NCI-H128 (cell line): ENCODE results near the gene PAEP.
"Not testable (repeated sequence)": the region's sequence is repeated elsewhere in the genome, so short reads cannot be mapped to it uniquely, and the experiment has no call there.

Experiments used
- DNase-seq: peaks from one replicate; lab custom pipeline; 2025; ENCODE audit not compliant: unreplicated experiment; lab: John Stamatoyannopoulos, UW

PAEP gene

GRCh38 chr9:135561391-135562234 is at the start of gene PAEP:
Gene PAEP (plus strand): TSS chr9:135561756.
- DNase-seq, result no peak

- DNase-seq, result no peak
These were observed 49.3 kb upstream of the PAEP start for GRCh38 chr9:135512241-135512603.

GRCh38 chr9:135512904-135513303 is 48.7 kb upstream of the PAEP start:
- no peak for DNase-seq

- DNase-seq, result no peak
These were observed 48.2 kb upstream of the PAEP start for GRCh38 chr9:135513351-135513846.

- DNase-seq, result not testable (repeated sequence)
These were observed 47.6 kb upstream of the PAEP start for GRCh38 chr9:135513906-135514305.

GRCh38 chr9:135514342-135515082 is 47.0 kb upstream of the PAEP start:
- no peak for DNase-seq

GRCh38 chr9:135515083-135515951 is 46.2 kb upstream of the PAEP start:
- no peak for DNase-seq

- no peak for DNase-seq
These were observed 45.3 kb upstream of the PAEP start for GRCh38 chr9:135516132-135516860.

GRCh38 chr9:135517407-135517822 is 44.1 kb upstream of the PAEP start:
- no peak for DNase-seq

GRCh38 chr9:135519179-135519971 is 42.2 kb upstream of the PAEP start:
- no peak for DNase-seq

GRCh38 chr9:135520916-135521607 is 40.5 kb upstream of the PAEP start, which contains the start of gene LCN1:
Gene LCN1 (plus strand): TSS chr9:135521440. CDS start chr9:135521498, 58 bp downstream.
- DNase-seq, result no peak

GRCh38 chr9:135521608-135522095 is 39.9 kb upstream of the PAEP start:
- no peak for DNase-seq

GRCh38 chr9:135522137-135522877 is 39.2 kb upstream of the PAEP start:
- no peak for DNase-seq

GRCh38 chr9:135522931-135523330 is 38.6 kb upstream of the PAEP start:
- DNase-seq, result no peak

GRCh38 chr9:135523521-135524129 is 37.9 kb upstream of the PAEP start:
- no peak for DNase-seq

- no peak for DNase-seq
These were observed 37.3 kb upstream of the PAEP start for GRCh38 chr9:135524130-135524861.
